Measurements from ENCODE around the gene SDK1.

- no peak for TF ChIP-seq CTCF (IDR thresholded peaks at IDR 0.05)
- TF ChIP-seq POLR2A (IDR thresholded peaks at IDR 0.05): no peak
- no peak for TF ChIP-seq POLR2AphosphoS5 (IDR thresholded peaks at IDR 0.05)
These were observed 69.9 kb downstream of the SDK1 start for GRCh38 chr7:3370921-3371320.
